NCI-H1417 treated with DMSO at 0.1 percent for 48 hours (cell line): ENCODE data around the gene C10orf90.

Experiments
- DNase-seq: peaks from one replicate; lab custom pipeline; 2025; lab: John Stamatoyannopoulos, UW

Gene C10orf90

GRCh38 chr10:126549344-126549743 lies 121.1 kb downstream of the C10orf90 start:
- DNase-seq, result no peak

GRCh38 chr10:126544565-126544964 lies 125.9 kb downstream of the C10orf90 start:
- DNase-seq, result no peak

GRCh38 chr10:126538439-126539135 lies 131.9 kb downstream of the C10orf90 start:
- DNase-seq, result no peak

- DNase-seq, result no peak
Observed at GRCh38 chr10:126536656-126537055, 133.8 kb downstream of the C10orf90 start.

- no peak for DNase-seq
Observed at GRCh38 chr10:126536148-126536547, 134.3 kb downstream of the C10orf90 start.

- DNase-seq, result no peak
Observed at GRCh38 chr10:126533644-126534043, 136.8 kb downstream of the C10orf90 start.

- no peak for DNase-seq
Observed at GRCh38 chr10:126528315-126528835, 142.1 kb downstream of the C10orf90 start.

- no peak for DNase-seq
Observed at GRCh38 chr10:126527645-126528314, 142.7 kb downstream of the C10orf90 start.

GRCh38 chr10:126525326-126525725 lies 145.2 kb downstream of the C10orf90 start:
- no peak for DNase-seq

- DNase-seq, result no peak
Observed at GRCh38 chr10:126524526-126524925, 146.0 kb downstream of the C10orf90 start.

- no peak for DNase-seq
Observed at GRCh38 chr10:126523071-126523470, 147.4 kb downstream of the C10orf90 start.

- no peak for DNase-seq
Observed at GRCh38 chr10:126521399-126521798, 149.1 kb downstream of the C10orf90 start.

GRCh38 chr10:126520751-126521317 lies 149.7 kb downstream of the C10orf90 start:
- no peak for DNase-seq

GRCh38 chr10:126519992-126520391 lies 150.5 kb downstream of the C10orf90 start:
- DNase-seq, result no peak

- no peak for DNase-seq
Observed at GRCh38 chr10:126519185-126519584, 151.3 kb downstream of the C10orf90 start.

- no peak for DNase-seq
Observed at GRCh38 chr10:126518218-126519080, 152.0 kb downstream of the C10orf90 start.

- DNase-seq, result no peak
Observed at GRCh38 chr10:126516515-126516914, 154.0 kb downstream of the C10orf90 start.

GRCh38 chr10:126511917-126512479 lies 158.5 kb downstream of the C10orf90 start:
- DNase-seq, result no peak

GRCh38 chr10:126509182-126509581 lies 161.3 kb downstream of the C10orf90 start:
- no peak for DNase-seq

- no peak for DNase-seq
Observed at GRCh38 chr10:126508535-126509040, 161.9 kb downstream of the C10orf90 start.

GRCh38 chr10:126504761-126505112 lies 165.8 kb downstream of the C10orf90 start:
- DNase-seq, result no peak
